Tibial nerve (tissue), 4 donors: ENCODE data around the gene CALML4. TPM values are rescaled to one million over a fixed set of nuclear protein-coding genes. Genes with fewer than 3 reads are reported as not detected.

ENCODE experiments used
- DNase-seq, 2 donors: peaks; one replicate each; pipeline ENCODE4 v3.0.0-alpha.2; 2019; ENCODE audit warnings: low spot score in 2 of 2
- H3K27ac ChIP-seq, 4 donors: fragments of 200-600 bp; sonication (generic) in 3 of 4; one replicate each; pipeline ENCODE4 v1.5.1; 2017 to 2019; ENCODE audit warnings: mild to moderate bottlenecking in 1 of 4
- H3K27me3 ChIP-seq, 2 donors: fragments of 200-600 bp; sonication (generic) in 1 of 2; one replicate each; pipeline versions ENCODE4 v1.5.1 to v1.6.0; 2017 to 2019
- H3K36me3 ChIP-seq, 3 donors: fragments of 200-600 bp; sonication (generic); one replicate each; pipeline ENCODE4 v1.5.1; 2018 to 2019
- H3K4me1 ChIP-seq, 4 donors: fragments of 200-600 bp; sonication (generic) in 3 of 4; one replicate each; pipeline ENCODE4 v1.5.1; 2017 to 2019
- H3K4me3 ChIP-seq, 4 donors: fragments of 200-600 bp; sonication (generic) in 3 of 4; one replicate each; pipeline ENCODE4 v1.5.1; 2017 to 2019; ENCODE audit warnings: mild to moderate bottlenecking in 1 of 4, moderate library complexity in 1 of 4
- H3K9me3 ChIP-seq, 4 donors: fragments of 200-600 bp; sonication (generic) in 3 of 4; one replicate each; pipeline ENCODE4 v1.5.1; 2017 to 2019
- CTCF ChIP-seq, 5 experiments: fragments of 200-600 bp in 3 of 5; fragments of 450-650 bp in 2 of 5; sonication (generic) in 3 of 5; IDR thresholded peaks; one replicate each; pipeline ENCODE4 v1.5.1; 2016 to 2019; ENCODE audit warnings: antibody characterized with exemption in 5 of 5, mild to moderate bottlenecking in 3 of 5, moderate library complexity in 2 of 5
- EP300 ChIP-seq, 2 donors: sonication (generic); formaldehyde crosslinking; IDR thresholded peaks; one replicate each; pipeline ENCODE4 v1.6.1; 2017; ENCODE audit warnings: antibody characterized with exemption in 2 of 2, mild to moderate bottlenecking in 1 of 2
- POLR2A ChIP-seq, 2 donors: fragments of 450-650 bp; IDR thresholded peaks; one replicate each; pipeline ENCODE4 v1.6.1; 2017; ENCODE audit warnings: antibody characterized with exemption in 2 of 2, mild to moderate bottlenecking in 2 of 2, moderate library complexity in 2 of 2
- WGBS, 2 donors: methylation state at CpG; one replicate each; pipeline ENCODE4 v1.1.5; 2018; 5-methylcytosine and 5-hydroxymethylcytosine counted together
- total RNA-seq, 4 donors: library from RNA; depleted of rRNA; stranded (reverse); fragments of >200 nt; gene quantifications; one replicate each; pipeline ENCODE4 v1.1.0, GENCODE V29; 2016

Gene CALML4
- total RNA-seq, 4 donors from 2014 or later: 7.5 to 27.1 (median 13.6) TPM

GRCh38 chr15:68220489-68220888, 15.4 kb upstream of the CALML4 start:
- TF ChIP-seq EP300 (IDR thresholded peaks at IDR 0.05): no peak
- TF ChIP-seq POLR2A (IDR thresholded peaks at IDR 0.05): no peak
- TF ChIP-seq CTCF (IDR thresholded peaks at IDR 0.05): no peak
- WGBS, 2 donors: 88 to 95% methylated on average over 2 of the region's 2 CpGs
- Histone ChIP-seq H3K9me3 (no peaks in the 10 kb centered on the region), H3K4me1 (peaks cover 0 to 3% (median 0%) of the 10 kb centered on the region in 4 donors), H3K36me3 (peaks cover 0 to 30% (median 0%) of the 10 kb centered on the region in 3 donors), H3K27me3 (no peaks in the 10 kb centered on the region), H3K27ac (no peak overlapping the region), H3K4me3 (no peak overlapping the region)
- DNase-seq: no peak

GRCh38 chr15:68218847-68219798, 14.0 kb upstream of the CALML4 start:
- TF ChIP-seq CTCF (IDR thresholded peaks at IDR 0.05): no peak
- TF ChIP-seq EP300 (IDR thresholded peaks at IDR 0.05): no peak
- TF ChIP-seq POLR2A (IDR thresholded peaks at IDR 0.05): no peak
- Histone ChIP-seq H3K9me3 (no peaks in the 10 kb centered on the region), H3K27me3 (no peaks in the 10 kb centered on the region), H3K36me3 (peaks cover 0 to 33% (median 0%) of the 10 kb centered on the region in 3 donors), H3K4me1 (peaks cover 0 to 3% (median 0%) of the 10 kb centered on the region in 4 donors), H3K27ac (no peak overlapping the region), H3K4me3 (no peak overlapping the region)
- 94 to 96% methylated on average over 9 of the region's 9 CpGs for WGBS, 2 donors
- DNase-seq: peak in 1 of 2 donors; percentile 1

GRCh38 chr15:68218331-68218730, 13.2 kb upstream of the CALML4 start:
- TF ChIP-seq EP300 (IDR thresholded peaks at IDR 0.05): no peak
- TF ChIP-seq POLR2A (IDR thresholded peaks at IDR 0.05): no peak
- no peak for TF ChIP-seq CTCF (IDR thresholded peaks at IDR 0.05)
- H3K4me3 ChIP-seq: no peak overlapping the region
- H3K27ac ChIP-seq: no peak overlapping the region
- peak in 1 of 2 donors; percentile 0 for DNase-seq
- 96 to 97% methylated on average over 8 of the region's 8 CpGs for WGBS, 2 donors
- H3K27me3 ChIP-seq: no peaks in the 10 kb centered on the region
- no peaks in the 10 kb centered on the region for H3K9me3 ChIP-seq
- H3K36me3 ChIP-seq: peaks cover 0 to 37% (median 0%) of the 10 kb centered on the region in 3 donors
- peaks cover 0 to 2% (median 0%) of the 10 kb centered on the region in 4 donors for H3K4me1 ChIP-seq

- no peaks in the 10 kb centered on the region for H3K4me1 ChIP-seq
- 85 to 90% methylated on average over 4 of the region's 4 CpGs for WGBS, 2 donors
- peaks cover 0 to 37% (median 0%) of the 10 kb centered on the region in 3 donors for H3K36me3 ChIP-seq
- TF ChIP-seq EP300 (IDR thresholded peaks at IDR 0.05) (no peak), CTCF (IDR thresholded peaks at IDR 0.05) (no peak), POLR2A (IDR thresholded peaks at IDR 0.05) (no peak)
- no peak overlapping the region for H3K27ac ChIP-seq
- no peak overlapping the region for H3K4me3 ChIP-seq
- DNase-seq: no peak
- no peaks in the 10 kb centered on the region for H3K9me3 ChIP-seq
- H3K27me3 ChIP-seq: no peaks in the 10 kb centered on the region
Measured at GRCh38 chr15:68217341-68217740, 12.2 kb upstream of the CALML4 start.

- WGBS, 2 donors: 88 to 90% methylated on average over 6 of the region's 6 CpGs
- Histone ChIP-seq H3K27me3 (no peaks in the 10 kb centered on the region), H3K9me3 (no peaks in the 10 kb centered on the region), H3K4me1 (peaks cover 0 to 9% (median 5%) of the 10 kb centered on the region in 4 donors), H3K36me3 (peaks cover 0 to 37% (median 0%) of the 10 kb centered on the region in 3 donors), H3K27ac (no peak overlapping the region), H3K4me3 (no peak overlapping the region)
- DNase-seq: no peak
- no peak for TF ChIP-seq POLR2A (IDR thresholded peaks at IDR 0.05)
Measured at GRCh38 chr15:68214838-68215254, 9.7 kb upstream of the CALML4 start.
